GM12864 (cell line): Measurements from ENCODE around the gene OR2G6.
"Not testable (repeated sequence)": the region's sequence is repeated elsewhere in the genome, so short reads cannot be mapped to it uniquely, and the experiment has no call there.

Experiments
- DNase-seq: peaks from one replicate; pipeline ENCODE4 v3.0.0-alpha.2; 2011; ENCODE audit warnings: low read depth
- H3K4me3 ChIP-seq: 2 replicates; pipeline ENCODE4 v1.5.1; 2011; ENCODE audit warnings: mild to moderate bottlenecking, low read depth, low read length, control low read depth
- TF ChIP-seq, protein P1 (sequence below): IDR thresholded peaks from 2 replicates; pipeline ENCODE4 v1.5.1; 2011; ENCODE audit warnings: low read depth, mild to moderate bottlenecking, moderate library complexity, low read length, control low read depth, inconsistent platforms; ENCODE audit errors: missing control alignments

OR2G6 gene

DNA sequence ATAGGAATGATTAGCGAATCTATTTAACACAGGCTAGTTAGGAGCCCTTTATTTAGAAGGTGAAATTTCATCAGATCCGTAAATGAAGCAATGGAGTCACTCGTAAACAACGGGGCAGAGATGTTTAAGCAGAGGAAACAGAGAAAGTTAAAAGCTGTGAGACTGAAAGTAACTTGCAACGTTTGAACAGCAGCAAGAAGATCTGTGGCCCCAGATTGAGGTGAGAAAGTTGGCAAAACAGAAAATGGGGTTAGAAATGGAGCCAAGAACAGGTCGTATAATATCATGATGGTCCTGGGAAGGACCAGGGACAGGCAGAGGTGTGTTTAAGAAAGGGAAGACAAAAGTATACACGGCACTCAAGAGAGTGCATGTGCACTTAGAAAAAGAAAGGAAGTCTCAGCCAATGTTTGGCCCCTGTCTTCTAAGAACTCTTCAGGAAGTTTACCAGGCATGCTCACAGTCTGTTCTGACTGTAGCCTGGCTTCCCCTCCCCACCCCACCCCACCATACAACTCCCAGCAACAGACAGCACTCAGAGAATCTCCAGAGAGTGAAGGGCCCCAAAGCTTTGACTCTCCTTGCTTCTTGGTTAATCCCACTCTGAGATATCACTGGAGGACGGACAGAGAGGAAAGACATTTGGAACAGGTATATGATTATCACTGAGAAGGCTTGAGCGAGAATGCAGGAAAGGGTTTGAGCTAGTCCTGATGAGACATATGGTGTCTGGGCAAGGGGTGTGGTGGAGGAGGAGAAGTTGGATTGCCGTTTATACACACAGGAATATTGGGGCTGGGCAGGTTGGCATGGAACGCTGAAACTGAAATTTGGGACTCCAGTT, 57.9 kb downstream of the OR2G6 start:
- DNase-seq, H3K4me3 ChIP-seq: not testable (repeated sequence)

DNA sequence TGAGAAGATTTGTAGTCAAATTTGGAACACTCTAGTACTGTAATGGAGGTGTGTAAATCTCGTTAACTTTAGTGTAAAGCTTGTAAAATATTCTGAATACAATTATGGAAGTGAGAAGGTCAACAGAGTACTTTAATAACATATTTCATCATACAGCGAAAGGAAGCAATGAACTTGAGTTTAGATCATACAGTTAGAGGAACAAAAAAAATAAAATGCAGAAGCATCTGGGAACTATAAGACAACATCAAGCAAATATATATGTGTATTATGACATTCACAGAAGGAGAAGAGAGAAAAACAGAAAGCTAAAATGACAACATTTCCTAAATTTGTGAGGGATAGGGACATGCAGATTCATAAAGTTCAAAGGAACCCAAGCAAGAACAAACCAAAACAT, 61.2 kb downstream of the OR2G6 start:
- not testable (repeated sequence) for DNase-seq, H3K4me3 ChIP-seq

DNA sequence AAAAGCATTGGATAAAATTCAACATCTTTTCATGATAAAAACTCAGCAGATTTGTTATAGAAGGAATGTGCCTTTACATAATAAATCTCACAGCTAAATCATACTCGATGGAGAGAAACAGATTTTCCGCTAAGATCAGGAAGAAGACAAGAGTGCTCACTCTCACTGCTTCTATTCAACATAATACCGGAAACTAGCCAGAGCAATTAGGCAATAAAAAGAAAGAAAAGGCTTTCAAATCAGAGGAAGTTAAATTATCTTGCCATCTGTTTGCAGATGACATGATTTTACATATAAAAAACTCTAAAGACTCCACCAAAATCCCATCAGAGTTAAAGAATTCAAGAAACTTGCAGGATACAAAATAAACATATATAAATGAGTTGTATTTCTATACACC, 62.9 kb downstream of the OR2G6 start:
- DNase-seq, H3K4me3 ChIP-seq: not testable (repeated sequence)

DNA sequence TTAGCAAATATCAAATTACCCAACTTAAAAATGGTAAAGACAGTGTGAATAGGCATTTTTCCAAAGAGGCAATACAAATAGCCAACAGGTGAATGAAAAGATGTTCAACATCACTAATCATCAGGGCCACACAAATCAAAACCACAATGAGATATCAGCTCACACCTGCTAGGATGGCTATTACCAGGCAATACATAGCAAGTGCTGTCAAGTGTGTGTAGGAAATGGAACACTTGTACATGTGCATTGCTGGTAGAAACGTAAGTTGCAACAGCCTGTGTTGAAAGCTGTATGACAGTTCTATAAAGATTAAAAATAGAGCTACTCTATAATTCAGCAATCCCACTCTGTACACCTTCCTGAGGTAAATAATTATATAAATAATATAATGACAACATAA, 64.2 kb downstream of the OR2G6 start:
- DNase-seq, H3K4me3 ChIP-seq: not testable (repeated sequence)

DNA sequence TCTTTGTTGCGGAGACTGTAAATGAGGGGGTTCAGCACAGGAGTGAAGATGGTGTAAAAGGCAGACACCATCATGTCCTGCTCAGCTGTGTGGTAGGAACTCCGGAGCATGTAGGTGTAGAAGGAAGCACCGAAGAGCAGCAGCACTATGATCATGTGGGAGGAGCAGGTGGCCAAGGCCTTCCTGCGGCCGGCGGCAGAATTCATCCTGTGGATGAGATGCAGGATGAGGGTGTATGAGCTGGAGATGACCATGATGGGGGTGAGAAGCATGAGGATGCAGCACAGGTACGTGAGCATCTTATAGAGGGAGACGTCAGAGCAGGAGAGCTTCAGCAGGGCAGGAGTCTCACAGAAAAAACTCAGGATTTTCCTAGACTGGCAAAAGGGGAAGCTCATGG, 66.0 kb downstream of the OR2G6 start:
- DNase-seq, H3K4me3 ChIP-seq: not testable (repeated sequence)

DNA sequence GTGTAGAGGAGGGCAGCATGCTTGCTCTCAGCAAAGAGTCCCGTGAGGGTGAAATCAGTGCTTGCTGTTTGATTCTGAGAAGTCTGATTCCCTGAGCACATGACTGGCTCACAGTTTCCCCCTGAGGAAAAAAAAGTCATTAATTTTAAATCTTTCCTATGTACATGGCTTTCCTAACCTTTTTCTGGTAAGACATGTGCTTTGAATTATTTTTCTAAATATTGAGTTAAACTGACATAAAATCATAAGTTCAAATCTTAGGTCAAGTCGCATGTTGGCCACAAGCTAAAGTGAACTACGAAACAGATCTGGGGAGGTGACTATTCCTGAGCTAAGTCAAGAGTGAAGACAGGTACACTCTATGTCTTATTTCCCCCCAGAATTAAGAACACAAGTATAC, 66.8 kb downstream of the OR2G6 start, which contains the start of gene OR2T34:
OR2T34 (minus strand) TSS at position 101 of the 400 bp plus-strand sequence; CDS start at position 101, 0 bp downstream.
- not testable (repeated sequence) for H3K4me3 ChIP-seq, DNase-seq

DNA sequence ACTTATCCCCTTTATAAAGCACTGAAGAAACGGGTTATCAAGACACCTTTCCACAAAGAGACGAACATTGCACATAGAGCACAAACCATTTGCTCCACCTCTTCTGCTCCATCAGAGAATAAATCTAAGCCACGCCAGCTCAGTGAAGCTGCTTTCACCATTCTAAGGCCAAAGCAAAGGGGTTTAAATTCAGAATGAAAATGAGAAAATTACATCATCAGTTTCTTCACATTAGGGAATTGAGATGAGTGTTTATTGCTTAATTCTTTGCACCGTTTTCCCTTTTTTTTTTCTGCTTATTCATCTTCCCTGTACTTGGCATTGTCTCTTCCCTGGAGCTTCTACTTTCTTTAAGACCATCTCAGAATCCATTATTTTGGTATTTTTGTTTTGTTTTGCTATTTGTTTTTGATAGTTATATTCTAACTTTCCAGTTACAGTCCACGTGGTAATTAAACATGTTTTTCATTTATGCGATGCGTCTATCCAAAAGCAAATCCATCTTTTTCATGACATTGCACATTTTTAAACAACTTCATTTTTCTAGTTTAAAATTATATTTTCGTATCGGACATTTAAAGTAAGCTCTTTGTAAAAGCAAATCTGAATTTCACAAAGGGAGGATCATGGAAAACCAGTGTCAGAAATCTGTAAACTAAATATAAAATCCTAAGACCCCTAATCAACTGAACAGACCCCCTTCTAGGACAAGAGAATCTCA, 68.5 kb downstream of the OR2G6 start:
- no peak overlapping the region for H3K4me3 ChIP-seq
- DNase-seq = no peak
- TF ChIP-seq, protein P1, sequence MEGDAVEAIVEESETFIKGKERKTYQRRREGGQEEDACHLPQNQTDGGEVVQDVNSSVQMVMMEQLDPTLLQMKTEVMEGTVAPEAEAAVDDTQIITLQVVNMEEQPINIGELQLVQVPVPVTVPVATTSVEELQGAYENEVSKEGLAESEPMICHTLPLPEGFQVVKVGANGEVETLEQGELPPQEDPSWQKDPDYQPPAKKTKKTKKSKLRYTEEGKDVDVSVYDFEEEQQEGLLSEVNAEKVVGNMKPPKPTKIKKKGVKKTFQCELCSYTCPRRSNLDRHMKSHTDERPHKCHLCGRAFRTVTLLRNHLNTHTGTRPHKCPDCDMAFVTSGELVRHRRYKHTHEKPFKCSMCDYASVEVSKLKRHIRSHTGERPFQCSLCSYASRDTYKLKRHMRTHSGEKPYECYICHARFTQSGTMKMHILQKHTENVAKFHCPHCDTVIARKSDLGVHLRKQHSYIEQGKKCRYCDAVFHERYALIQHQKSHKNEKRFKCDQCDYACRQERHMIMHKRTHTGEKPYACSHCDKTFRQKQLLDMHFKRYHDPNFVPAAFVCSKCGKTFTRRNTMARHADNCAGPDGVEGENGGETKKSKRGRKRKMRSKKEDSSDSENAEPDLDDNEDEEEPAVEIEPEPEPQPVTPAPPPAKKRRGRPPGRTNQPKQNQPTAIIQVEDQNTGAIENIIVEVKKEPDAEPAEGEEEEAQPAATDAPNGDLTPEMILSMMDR = no peak
